ENCODE results near the gene BRWD1.
A peak's percentile ranks its signal among the peaks of the same experiment; 100 is the strongest.
"Not testable (repeated sequence)": the region's sequence is repeated elsewhere in the genome, so short reads cannot be mapped to it uniquely, and the experiment has no call there.

The BRWD1 gene

GRCh38 chr21:39173716-39174680 is 139.4 kb downstream of the BRWD1 start:
- no peak for DNase-seq (ENCODE audit: low spot score)

- DNase-seq (ENCODE audit: low spot score) = no peak
These were observed 143.5 kb downstream of the BRWD1 start for GRCh38 chr21:39169906-39170305.

GRCh38 chr21:39168800-39169199 is 144.6 kb downstream of the BRWD1 start:
- no peak for DNase-seq (ENCODE audit: low spot score)

- DNase-seq (ENCODE audit: low spot score) = no peak
These were observed 148.9 kb downstream of the BRWD1 start for GRCh38 chr21:39164523-39164922.

- DNase-seq (ENCODE audit: low spot score) = no peak
These were observed 152.4 kb downstream of the BRWD1 start for GRCh38 chr21:39161064-39161463.

GRCh38 chr21:39159342-39160063 is 153.9 kb downstream of the BRWD1 start:
- no peak for DNase-seq (ENCODE audit: low spot score)

GRCh38 chr21:39157241-39157640 is 156.2 kb downstream of the BRWD1 start:
- DNase-seq (ENCODE audit: low spot score) = not testable (repeated sequence)

GRCh38 chr21:39156024-39156423 is 157.4 kb downstream of the BRWD1 start:
- peak; percentile 46 for DNase-seq (ENCODE audit: low spot score)

GRCh38 chr21:39155578-39155977 is 157.9 kb downstream of the BRWD1 start:
- DNase-seq (ENCODE audit: low spot score) = no peak

- no peak for DNase-seq (ENCODE audit: low spot score)
These were observed 159.6 kb downstream of the BRWD1 start for GRCh38 chr21:39153842-39154241.

GRCh38 chr21:39153373-39153772 is 160.1 kb downstream of the BRWD1 start:
- DNase-seq (ENCODE audit: low spot score) = no peak

- DNase-seq (ENCODE audit: low spot score) = no peak
These were observed 161.2 kb downstream of the BRWD1 start for GRCh38 chr21:39152271-39152670.

- DNase-seq (ENCODE audit: low spot score) = no peak
These were observed 162.6 kb downstream of the BRWD1 start for GRCh38 chr21:39150877-39151276.

GRCh38 chr21:39150316-39150715 is 163.1 kb downstream of the BRWD1 start:
- no peak for DNase-seq (ENCODE audit: low spot score)

GRCh38 chr21:39149882-39150281 is 163.6 kb downstream of the BRWD1 start:
- DNase-seq (ENCODE audit: low spot score) = no peak

- DNase-seq (ENCODE audit: low spot score) = no peak
These were observed 164.5 kb downstream of the BRWD1 start for GRCh38 chr21:39148975-39149374.

GRCh38 chr21:39144191-39144590 is 169.2 kb downstream of the BRWD1 start:
- DNase-seq (ENCODE audit: low spot score) = no peak

GRCh38 chr21:39142972-39143371 is 170.5 kb downstream of the BRWD1 start:
- no peak for DNase-seq (ENCODE audit: low spot score)

- DNase-seq (ENCODE audit: low spot score) = no peak
These were observed 171.9 kb downstream of the BRWD1 start for GRCh38 chr21:39141502-39141901.

- DNase-seq (ENCODE audit: low spot score) = no peak
These were observed 175.9 kb downstream of the BRWD1 start for GRCh38 chr21:39137248-39138178.

GRCh38 chr21:39136711-39137110 is 176.7 kb downstream of the BRWD1 start:
- DNase-seq (ENCODE audit: low spot score) = no peak

GRCh38 chr21:39136138-39136537 is 177.3 kb downstream of the BRWD1 start:
- DNase-seq (ENCODE audit: low spot score) = not testable (repeated sequence)

Measured in hepatic stellate cell (primary cell).